Caco-2 (cell line): ENCODE results near the gene NUDCD3. TPM values are rescaled to one million over a fixed set of nuclear protein-coding genes. Genes with fewer than 3 reads are reported as not detected.

Source experiments
- BruUV-seq: library from RNA; stranded (reverse); fragments of 400-500 nt; replicated peaks from 2 replicates; lab custom pipeline; 2021; lab: Mats Ljungman, UMichigan
- CTCF ChIA-PET: fragments of 300-600 bp; sonication (Branson Sonifier 250); formaldehyde crosslinking; loops from one replicate; lab custom pipeline; 2022; ENCODE audit warnings: antibody characterized with exemption; lab: Charles Lee
- POLR2A ChIA-PET: fragments of 300-600 bp; sonication (Branson Sonifier 250); formaldehyde crosslinking; loops from one replicate; lab custom pipeline; 2022; ENCODE audit warnings: antibody characterized with exemption; lab: Charles Lee
- DNase-seq, 2 experiments: peaks; one replicate each; pipeline versions ENCODE4 v3.0.0 to v3.0.0-alpha.2; 2020 to 2022
- H3K27me3 ChIP-seq: replicated peaks from 2 replicates; pipeline ENCODE4 v1.6.0; 2011; ENCODE audit warnings: low read length; ENCODE audit not compliant: control insufficient read depth, insufficient read depth
- H3K36me3 ChIP-seq: 2 replicates; pipeline ENCODE4 v1.5.1; 2011; ENCODE audit warnings: low read length; ENCODE audit not compliant: control insufficient read depth, insufficient read depth
- H3K4me1 ChIP-seq: fragments of 250-450 bp; sonication (Bioruptor Pico); 2 replicates; pipeline ENCODE4 v1.5.1; 2020; ENCODE audit warnings: mild to moderate bottlenecking
- H3K4me3 ChIP-seq: 2 replicates; pipeline ENCODE4 v1.5.1; 2011; ENCODE audit warnings: low read depth, mild to moderate bottlenecking, control low read depth, low read length
- H3K9me3 ChIP-seq: fragments of 250-450 bp; sonication (Bioruptor Pico); 2 replicates; pipeline ENCODE4 v1.5.1; 2020; ENCODE audit warnings: mild to moderate bottlenecking, moderate library complexity
- H3K27ac Mint-ChIP-seq: one replicate; pipeline ENCODE4 v1.8.0; 2022; ENCODE audit warnings: mixed read lengths; ENCODE audit not compliant: unreplicated experiment
- H3K27me3 Mint-ChIP-seq: one replicate; pipeline ENCODE4 v1.8.0; 2022; ENCODE audit warnings: mixed read lengths; ENCODE audit not compliant: insufficient read depth, unreplicated experiment
- H3K36me3 Mint-ChIP-seq: one replicate; pipeline ENCODE4 v1.8.0; 2022; ENCODE audit warnings: mild to moderate bottlenecking, mixed read lengths; ENCODE audit not compliant: insufficient read depth, unreplicated experiment
- H3K4me1 Mint-ChIP-seq: one replicate; pipeline ENCODE4 v1.8.0; 2022; ENCODE audit warnings: low read depth, mixed read lengths; ENCODE audit not compliant: unreplicated experiment
- H3K4me3 Mint-ChIP-seq: one replicate; pipeline ENCODE4 v1.8.0; 2022; ENCODE audit warnings: mild to moderate bottlenecking, moderate library complexity, mixed read lengths; ENCODE audit not compliant: unreplicated experiment
- H3K9me3 Mint-ChIP-seq: one replicate; pipeline ENCODE4 v1.8.0; 2022; ENCODE audit warnings: mixed read lengths; ENCODE audit not compliant: unreplicated experiment
- CTCF ChIP-seq, 2 experiments: fragments of 200-600 bp in 1 of 2; IDR thresholded peaks; 1 replicate in 1 of 2; 2 replicates in 1 of 2; pipeline versions ENCODE4 v1.5.1 to v1.8.0; 2011 to 2022; ENCODE audit warnings: antibody characterized with exemption in 1 of 2, control low read depth in 1 of 2, inconsistent platforms in 1 of 2, low read depth in 1 of 2, low read length in 1 of 2, mild to moderate bottlenecking in 1 of 2, moderate library complexity in 1 of 2; ENCODE audit not compliant: insufficient read depth in 1 of 2, severe bottlenecking in 1 of 2, unreplicated experiment in 1 of 2
- intact Hi-C: fragments of 100-400 bp; cut with micrococcal nuclease; formaldehyde crosslinking; loops from one replicate; pipeline ENCODE4 v1.10.0; 2022; ENCODE audit not compliant: unreplicated experiment
- total RNA-seq: library from RNA; stranded (reverse); gene quantifications from 2 replicates; pipeline ENCODE4 v1.2.3, GENCODE V29; 2022

Gene NUDCD3
- total RNA-seq, 1 experiment from 2014 or later: 116 TPM

GRCh38 chr7:44336491-44336890 is 154.0 kb downstream of the NUDCD3 start:
- no TSS peak for BruUV-seq
- no peak overlapping the region for H3K27ac Mint-ChIP-seq
- no peak overlapping the region for H3K4me3 Mint-ChIP-seq
- intact Hi-C loops: no loop called here
- ChIA-PET CTCF (no interaction called here), POLR2A (no interaction called here)
- no peak overlapping the region for H3K4me3 ChIP-seq
- no peaks in the 10 kb centered on the region for H3K36me3 Mint-ChIP-seq
- H3K4me1 Mint-ChIP-seq: no peaks in the 10 kb centered on the region
- H3K27me3 ChIP-seq: no peaks in the 10 kb centered on the region
- H3K9me3 ChIP-seq: no peaks in the 10 kb centered on the region
- no peak for DNase-seq
- TF ChIP-seq CTCF (IDR thresholded peaks at IDR 0.05; ENCODE audit: insufficient read depth in 1 of 2, low read depth in 1 of 2, low read length in 1 of 2, severe bottlenecking in 1 of 2, unreplicated experiment in 1 of 2): no peak
- peaks cover 25% of the 10 kb centered on the region for H3K27me3 Mint-ChIP-seq
- no peaks in the 10 kb centered on the region for H3K9me3 Mint-ChIP-seq
- no peaks in the 10 kb centered on the region for H3K36me3 ChIP-seq
- H3K4me1 ChIP-seq: no peaks in the 10 kb centered on the region

- H3K9me3 ChIP-seq: no peaks in the 10 kb centered on the region
- no peak for DNase-seq
- Mint-ChIP-seq H3K36me3 (no peaks in the 10 kb centered on the region), H3K4me1 (no peaks in the 10 kb centered on the region), H3K9me3 (no peaks in the 10 kb centered on the region), H3K4me3 (no peak overlapping the region), H3K27me3 (peaks cover 23% of the 10 kb centered on the region), H3K27ac (no peak overlapping the region)
- no TSS peak for BruUV-seq
- H3K4me3 ChIP-seq: no peak overlapping the region
- ChIA-PET POLR2A (no interaction called here), CTCF (no interaction called here)
- H3K4me1 ChIP-seq: no peaks in the 10 kb centered on the region
- no peaks in the 10 kb centered on the region for H3K27me3 ChIP-seq
- TF ChIP-seq CTCF (IDR thresholded peaks at IDR 0.05; ENCODE audit: insufficient read depth in 1 of 2, low read depth in 1 of 2, low read length in 1 of 2, severe bottlenecking in 1 of 2, unreplicated experiment in 1 of 2): no peak
- no peaks in the 10 kb centered on the region for H3K36me3 ChIP-seq
- intact Hi-C loops: no loop called here
These were observed 155.3 kb downstream of the NUDCD3 start for GRCh38 chr7:44335184-44335583.

GRCh38 chr7:44334734-44335097 is 155.7 kb downstream of the NUDCD3 start:
- Mint-ChIP-seq H3K4me1 (no peaks in the 10 kb centered on the region), H3K4me3 (no peak overlapping the region), H3K27ac (no peak overlapping the region), H3K27me3 (peaks cover 22% of the 10 kb centered on the region), H3K9me3 (no peaks in the 10 kb centered on the region), H3K36me3 (no peaks in the 10 kb centered on the region)
- POLR2A ChIA-PET: no interaction called here
- TF ChIP-seq CTCF (IDR thresholded peaks at IDR 0.05; ENCODE audit: insufficient read depth in 1 of 2, low read depth in 1 of 2, low read length in 1 of 2, severe bottlenecking in 1 of 2, unreplicated experiment in 1 of 2): no peak
- no TSS peak for BruUV-seq
- H3K9me3 ChIP-seq: no peaks in the 10 kb centered on the region
- CTCF ChIA-PET: no interaction called here
- H3K4me3 ChIP-seq: no peak overlapping the region
- DNase-seq: no peak
- H3K36me3 ChIP-seq: no peaks in the 10 kb centered on the region
- H3K4me1 ChIP-seq: no peaks in the 10 kb centered on the region
- intact Hi-C loops: no loop called here
- no peaks in the 10 kb centered on the region for H3K27me3 ChIP-seq
